ENCODE measurements around the gene SLC35D3. TPM values are rescaled to one million over a fixed set of nuclear protein-coding genes. Genes with fewer than 3 reads are reported as not detected.

SLC35D3 gene
- total and polyA plus RNA-seq, 2 donors (not counting 1 experiment from before 2014, with no cell fraction given) = not detected

DNA sequence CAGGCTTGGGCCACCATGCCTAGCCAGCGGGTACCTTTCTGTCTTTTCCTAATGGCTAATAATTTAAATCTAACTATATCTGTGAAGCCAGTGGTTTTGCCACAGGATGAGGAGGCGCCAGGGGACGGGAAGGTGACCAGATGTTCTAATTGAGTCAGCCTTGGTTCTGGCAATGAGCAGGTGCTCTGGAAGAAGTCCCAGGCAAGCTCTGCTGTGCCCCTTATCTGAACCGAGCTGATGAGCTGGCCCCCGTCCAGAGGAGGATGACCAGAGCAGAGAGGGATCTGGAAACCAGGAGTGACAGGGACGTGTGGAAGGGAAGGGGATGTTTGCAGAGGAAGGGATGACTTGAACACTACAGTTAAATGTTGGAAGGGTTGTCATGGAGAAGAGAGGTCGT is 46.7 kb downstream of the SLC35D3 start:
- Histone ChIP-seq H4K20me1 (ENCODE audit: control insufficient read depth, extremely low read depth, insufficient read depth, low read length) (no peaks in the 10 kb centered on the region), H3K4me2 (ENCODE audit: extremely low read depth, insufficient read depth, low read length) (no peak overlapping the region), H3K36me3 (ENCODE audit: control insufficient read depth, insufficient read depth, low read length) (no peaks in the 10 kb centered on the region), H2AFZ (ENCODE audit: low read length) (no peak overlapping the region), H3K9me3 (ENCODE audit: control insufficient read depth, insufficient read depth, low read depth, low read length) (no peaks in the 10 kb centered on the region), H3K27me3 (ENCODE audit: control insufficient read depth, insufficient read depth, low read length) (no peaks in the 10 kb centered on the region), H3K27ac (ENCODE audit: insufficient read depth, low read length) (no peak overlapping the region), H3K9ac (ENCODE audit: insufficient read depth, low read length) (no peak overlapping the region), H3K79me2 (ENCODE audit: control insufficient read depth, insufficient read depth, low read length) (no peaks in the 10 kb centered on the region), H3K4me3 (replicated peaks in 1 of 4; ENCODE audit: control extremely low read depth in 1 of 4, insufficient read depth in 1 of 4, low read depth in 3 of 4, low read length in 4 of 4) (no peak overlapping the region), H3K4me1 (ENCODE audit: control insufficient read depth, extremely low read depth, insufficient read depth, low read length) (no peaks in the 10 kb centered on the region)
- TF ChIP-seq, protein P1, sequence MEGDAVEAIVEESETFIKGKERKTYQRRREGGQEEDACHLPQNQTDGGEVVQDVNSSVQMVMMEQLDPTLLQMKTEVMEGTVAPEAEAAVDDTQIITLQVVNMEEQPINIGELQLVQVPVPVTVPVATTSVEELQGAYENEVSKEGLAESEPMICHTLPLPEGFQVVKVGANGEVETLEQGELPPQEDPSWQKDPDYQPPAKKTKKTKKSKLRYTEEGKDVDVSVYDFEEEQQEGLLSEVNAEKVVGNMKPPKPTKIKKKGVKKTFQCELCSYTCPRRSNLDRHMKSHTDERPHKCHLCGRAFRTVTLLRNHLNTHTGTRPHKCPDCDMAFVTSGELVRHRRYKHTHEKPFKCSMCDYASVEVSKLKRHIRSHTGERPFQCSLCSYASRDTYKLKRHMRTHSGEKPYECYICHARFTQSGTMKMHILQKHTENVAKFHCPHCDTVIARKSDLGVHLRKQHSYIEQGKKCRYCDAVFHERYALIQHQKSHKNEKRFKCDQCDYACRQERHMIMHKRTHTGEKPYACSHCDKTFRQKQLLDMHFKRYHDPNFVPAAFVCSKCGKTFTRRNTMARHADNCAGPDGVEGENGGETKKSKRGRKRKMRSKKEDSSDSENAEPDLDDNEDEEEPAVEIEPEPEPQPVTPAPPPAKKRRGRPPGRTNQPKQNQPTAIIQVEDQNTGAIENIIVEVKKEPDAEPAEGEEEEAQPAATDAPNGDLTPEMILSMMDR (conservative IDR thresholded peaks at IDR 0.05 in 1 of 2, IDR thresholded peaks at IDR 0.05 in 1 of 2; ENCODE audit: low read depth in 1 of 2, low read length in 2 of 2) = no peak
- no peak for TF ChIP-seq EZH2 (IDR thresholded peaks at IDR 0.05; ENCODE audit: low read length, missing control alignments)
- DNase-seq (ENCODE audit: low read depth in 2 of 2) = no peak

DNA sequence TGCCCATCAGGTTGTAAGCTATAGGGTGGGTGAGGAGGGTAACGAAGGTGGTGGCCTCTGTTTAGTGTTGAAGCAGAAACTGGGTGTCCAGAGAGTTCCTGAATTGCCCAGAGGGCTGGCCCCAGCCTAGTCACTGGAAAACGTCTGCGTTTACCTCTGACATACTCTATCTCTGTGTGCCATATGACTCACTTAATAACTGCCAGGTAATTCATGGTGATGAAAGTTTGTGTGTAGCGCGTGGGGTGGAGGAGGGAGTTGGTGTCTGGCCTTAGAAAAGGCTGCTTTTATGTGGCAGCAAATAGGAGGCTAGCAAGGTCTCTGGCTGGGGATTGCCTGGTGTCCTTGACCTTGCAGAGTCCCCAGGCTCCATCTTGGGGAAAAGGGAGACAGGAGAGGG is 47.3 kb downstream of the SLC35D3 start:
- no peaks in the 10 kb centered on the region for H4K20me1 ChIP-seq (ENCODE audit: control insufficient read depth, extremely low read depth, insufficient read depth, low read length)
- H2AFZ ChIP-seq (ENCODE audit: low read length) = no peak overlapping the region
- no peak overlapping the region for H3K9ac ChIP-seq (ENCODE audit: insufficient read depth, low read length)
- no peaks in the 10 kb centered on the region for H3K9me3 ChIP-seq (ENCODE audit: control insufficient read depth, insufficient read depth, low read depth, low read length)
- H3K4me3 ChIP-seq (replicated peaks in 1 of 4; ENCODE audit: control extremely low read depth in 1 of 4, insufficient read depth in 1 of 4, low read depth in 3 of 4, low read length in 4 of 4) = no peak overlapping the region
- no peak for TF ChIP-seq EZH2 (IDR thresholded peaks at IDR 0.05; ENCODE audit: low read length, missing control alignments)
- TF ChIP-seq, protein P1 (conservative IDR thresholded peaks at IDR 0.05 in 1 of 2, IDR thresholded peaks at IDR 0.05 in 1 of 2; ENCODE audit: low read depth in 1 of 2, low read length in 2 of 2) = no peak
- H3K4me1 ChIP-seq (ENCODE audit: control insufficient read depth, extremely low read depth, insufficient read depth, low read length) = no peaks in the 10 kb centered on the region
- no peak overlapping the region for H3K4me2 ChIP-seq (ENCODE audit: extremely low read depth, insufficient read depth, low read length)
- H3K27me3 ChIP-seq (ENCODE audit: control insufficient read depth, insufficient read depth, low read length) = no peaks in the 10 kb centered on the region
- no peak for DNase-seq (ENCODE audit: low read depth in 2 of 2)
- no peaks in the 10 kb centered on the region for H3K79me2 ChIP-seq (ENCODE audit: control insufficient read depth, insufficient read depth, low read length)
- no peaks in the 10 kb centered on the region for H3K36me3 ChIP-seq (ENCODE audit: control insufficient read depth, insufficient read depth, low read length)
- no peak overlapping the region for H3K27ac ChIP-seq (ENCODE audit: insufficient read depth, low read length)

DNA sequence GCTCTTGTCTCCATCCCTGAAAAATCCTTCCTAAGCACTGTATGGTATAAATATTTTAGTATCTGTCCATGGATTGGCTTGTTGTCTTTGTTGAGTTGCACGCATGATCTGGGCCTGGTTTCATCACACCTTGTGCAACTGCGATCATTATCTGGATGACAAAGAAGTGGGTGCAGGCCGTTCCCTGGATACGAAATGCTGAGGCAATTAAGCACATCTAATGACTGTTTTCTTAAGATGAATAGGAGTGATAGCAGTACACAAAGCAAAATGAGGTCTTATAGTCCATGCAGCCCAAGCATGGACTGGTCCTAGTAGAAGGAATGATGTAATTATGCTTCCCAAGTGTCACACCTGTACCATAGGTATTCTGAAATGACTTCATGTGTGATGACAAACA is 47.8 kb downstream of the SLC35D3 start:
- H2AFZ ChIP-seq (ENCODE audit: low read length) = no peak overlapping the region
- no peaks in the 10 kb centered on the region for H3K79me2 ChIP-seq (ENCODE audit: control insufficient read depth, insufficient read depth, low read length)
- no peak overlapping the region for H3K9ac ChIP-seq (ENCODE audit: insufficient read depth, low read length)
- H3K9me3 ChIP-seq (ENCODE audit: control insufficient read depth, insufficient read depth, low read depth, low read length) = no peaks in the 10 kb centered on the region
- no peak overlapping the region for H3K4me3 ChIP-seq (replicated peaks in 1 of 4; ENCODE audit: control extremely low read depth in 1 of 4, insufficient read depth in 1 of 4, low read depth in 3 of 4, low read length in 4 of 4)
- H3K36me3 ChIP-seq (ENCODE audit: control insufficient read depth, insufficient read depth, low read length) = no peaks in the 10 kb centered on the region
- H3K27ac ChIP-seq (ENCODE audit: insufficient read depth, low read length) = no peak overlapping the region
- no peaks in the 10 kb centered on the region for H3K27me3 ChIP-seq (ENCODE audit: control insufficient read depth, insufficient read depth, low read length)
- no peak overlapping the region for H3K4me2 ChIP-seq (ENCODE audit: extremely low read depth, insufficient read depth, low read length)
- TF ChIP-seq, protein P1 (conservative IDR thresholded peaks at IDR 0.05 in 1 of 2, IDR thresholded peaks at IDR 0.05 in 1 of 2; ENCODE audit: low read depth in 1 of 2, low read length in 2 of 2) = no peak
- TF ChIP-seq EZH2 (IDR thresholded peaks at IDR 0.05; ENCODE audit: low read length, missing control alignments) = no peak
- H3K4me1 ChIP-seq (ENCODE audit: control insufficient read depth, extremely low read depth, insufficient read depth, low read length) = no peaks in the 10 kb centered on the region
- H4K20me1 ChIP-seq (ENCODE audit: control insufficient read depth, extremely low read depth, insufficient read depth, low read length) = no peaks in the 10 kb centered on the region
- DNase-seq (ENCODE audit: low read depth in 2 of 2) = no peak

Measured in fibroblast of lung (primary cell).